Activated B cell treated with CpG ODN at 0.5 μM for 24 hours (primary cell): Measurements from ENCODE around the gene ABCG1. TPM values are rescaled to one million over a fixed set of nuclear protein-coding genes. Genes with fewer than 3 reads are reported as not detected.

Experiments
- ATAC-seq: fragments of 200-7000 bp; cut with Tn5 transposase; one replicate; pipeline ENCODE4 v1.10.0; 2021; ENCODE audit warnings: low read depth, mild to moderate bottlenecking, moderate library complexity
- CTCF ChIA-PET: fragments of 350-600 bp; sonication (Branson Sonifier 250); formaldehyde crosslinking; loops from one replicate; lab custom pipeline; 2021; ENCODE audit warnings: antibody characterized with exemption; lab: Charles Lee
- POLR2A ChIA-PET: fragments of 350-600 bp; sonication (Branson Sonifier 250); formaldehyde crosslinking; loops from one replicate; lab custom pipeline; 2021; ENCODE audit warnings: antibody characterized with exemption; lab: Charles Lee
- DNase-seq: peaks from one replicate; pipeline ENCODE4 v3.0.0; 2022
- H3K27ac Mint-ChIP-seq: one replicate; pipeline ENCODE4 v1.8.0; 2020; ENCODE audit warnings: mixed read lengths
- H3K27me3 Mint-ChIP-seq: one replicate; pipeline ENCODE4 v1.8.0; 2021; ENCODE audit warnings: mixed read lengths
- H3K36me3 Mint-ChIP-seq: one replicate; pipeline ENCODE4 v1.8.0; 2021; ENCODE audit warnings: low read depth, mixed read lengths
- H3K4me1 Mint-ChIP-seq: one replicate; pipeline ENCODE4 v1.8.0; 2021; ENCODE audit warnings: mixed read lengths
- H3K4me3 Mint-ChIP-seq: one replicate; pipeline ENCODE4 v1.8.0; 2020; ENCODE audit warnings: mild to moderate bottlenecking, mixed read lengths
- H3K9me3 Mint-ChIP-seq: one replicate; pipeline ENCODE4 v1.8.0; 2020; ENCODE audit warnings: mixed read lengths
- intact Hi-C: fragments of 100-400 bp; cut with micrococcal nuclease; formaldehyde crosslinking; loops from one replicate; pipeline ENCODE4 v1.15.1; 2024
- total RNA-seq: library from RNA; stranded (reverse); gene quantifications from 2 replicates; pipeline ENCODE4 v1.2.3, GENCODE V29; 2022
- TF ChIP-seq, protein P1 (sequence below): fragments of 200-600 bp; IDR thresholded peaks from one replicate; pipeline ENCODE4 v1.8.0; 2022; ENCODE audit warnings: antibody characterized with exemption, mild to moderate bottlenecking

Gene ABCG1
- total RNA-seq, 1 donor from 2014 or later, result 3.4 TPM

DNA sequence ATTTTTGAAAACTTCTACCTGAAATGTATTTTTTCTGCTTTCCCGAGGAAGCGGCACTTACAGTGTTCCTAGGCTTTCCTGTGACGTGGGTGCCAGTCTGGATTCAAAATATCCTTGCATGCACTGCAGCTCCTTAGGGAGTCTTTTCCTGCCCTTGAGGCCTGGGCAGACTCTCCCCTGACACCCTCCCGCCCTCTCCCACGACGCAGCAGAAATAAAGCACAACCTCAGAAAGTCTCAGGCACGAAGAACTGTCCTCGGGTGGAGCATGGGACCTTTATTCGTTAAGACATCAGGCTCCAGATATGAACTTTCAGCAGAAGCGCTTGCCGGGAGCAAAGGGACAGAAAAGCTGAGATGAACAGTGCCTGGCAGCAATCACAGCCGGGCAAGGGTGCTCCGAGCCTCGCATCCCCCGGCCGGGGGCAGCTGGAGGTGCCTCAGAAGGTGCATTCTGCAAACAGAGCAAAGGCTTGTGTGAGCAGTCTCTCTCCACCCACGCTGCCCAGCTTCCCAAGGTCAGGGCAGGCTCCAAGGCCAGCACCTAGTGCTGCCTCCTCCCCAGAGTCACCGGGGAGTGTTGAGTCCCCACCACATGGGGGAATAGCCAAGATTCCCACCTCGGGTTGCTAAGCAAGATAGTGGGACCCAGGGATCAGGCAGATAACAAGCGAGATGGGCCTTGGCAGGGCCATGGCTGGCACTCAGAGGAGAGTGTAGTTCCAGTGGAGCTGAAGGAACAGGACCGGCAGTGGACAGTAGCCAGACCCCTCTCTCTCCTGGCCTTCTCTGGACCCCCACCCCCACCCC lies 93.1 kb downstream of the ABCG1 start:
- ChIA-PET CTCF (interaction anchor here (1.2 to 3.1 kb wide), 2 partner anchors 25 to 224 kb away, joined by 5 to 20 read pairs; no protein-coding TSS in a partner anchor), POLR2A (no interaction called here)
- ATAC-seq (no peak), DNase-seq (peak; percentile 9)
- TF ChIP-seq, protein P1, sequence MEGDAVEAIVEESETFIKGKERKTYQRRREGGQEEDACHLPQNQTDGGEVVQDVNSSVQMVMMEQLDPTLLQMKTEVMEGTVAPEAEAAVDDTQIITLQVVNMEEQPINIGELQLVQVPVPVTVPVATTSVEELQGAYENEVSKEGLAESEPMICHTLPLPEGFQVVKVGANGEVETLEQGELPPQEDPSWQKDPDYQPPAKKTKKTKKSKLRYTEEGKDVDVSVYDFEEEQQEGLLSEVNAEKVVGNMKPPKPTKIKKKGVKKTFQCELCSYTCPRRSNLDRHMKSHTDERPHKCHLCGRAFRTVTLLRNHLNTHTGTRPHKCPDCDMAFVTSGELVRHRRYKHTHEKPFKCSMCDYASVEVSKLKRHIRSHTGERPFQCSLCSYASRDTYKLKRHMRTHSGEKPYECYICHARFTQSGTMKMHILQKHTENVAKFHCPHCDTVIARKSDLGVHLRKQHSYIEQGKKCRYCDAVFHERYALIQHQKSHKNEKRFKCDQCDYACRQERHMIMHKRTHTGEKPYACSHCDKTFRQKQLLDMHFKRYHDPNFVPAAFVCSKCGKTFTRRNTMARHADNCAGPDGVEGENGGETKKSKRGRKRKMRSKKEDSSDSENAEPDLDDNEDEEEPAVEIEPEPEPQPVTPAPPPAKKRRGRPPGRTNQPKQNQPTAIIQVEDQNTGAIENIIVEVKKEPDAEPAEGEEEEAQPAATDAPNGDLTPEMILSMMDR, result no peak
- intact Hi-C loops, result no loop called here
- Mint-ChIP-seq H3K36me3 (no peaks in the 10 kb centered on the region), H3K27me3 (peaks cover 15% of the 10 kb centered on the region), H3K27ac (no peak overlapping the region), H3K4me3 (no peak overlapping the region), H3K9me3 (no peaks in the 10 kb centered on the region), H3K4me1 (peaks cover 6% of the 10 kb centered on the region)

GRCh38 chr21:42312626-42313104 lies 93.7 kb downstream of the ABCG1 start:
- intact Hi-C loops, result no loop called here
- no peak for DNase-seq
- Mint-ChIP-seq H3K27me3 (peaks cover 10% of the 10 kb centered on the region), H3K4me1 (peaks cover 6% of the 10 kb centered on the region), H3K9me3 (no peaks in the 10 kb centered on the region), H3K27ac (no peak overlapping the region), H3K36me3 (no peaks in the 10 kb centered on the region), H3K4me3 (no peak overlapping the region)
- TF ChIP-seq, protein P1, result no peak
- ATAC-seq, result no peak
- ChIA-PET POLR2A (no interaction called here), CTCF (interaction anchor here (1.2 kb wide), 1 partner anchor 224 kb away, joined by 5 read pairs; no protein-coding TSS in a partner anchor)

GRCh38 chr21:42313501-42313969 lies 94.6 kb downstream of the ABCG1 start:
- TF ChIP-seq, protein P1, result no peak
- no peak for ATAC-seq
- Mint-ChIP-seq H3K9me3 (no peaks in the 10 kb centered on the region), H3K27me3 (peaks cover 3% of the 10 kb centered on the region), H3K4me1 (peaks cover 9% of the 10 kb centered on the region), H3K27ac (no peak overlapping the region), H3K36me3 (no peaks in the 10 kb centered on the region), H3K4me3 (no peak overlapping the region)
- intact Hi-C loops, result no loop called here
- DNase-seq, result no peak
- CTCF ChIA-PET, result no interaction called here
- POLR2A ChIA-PET, result no interaction called here

DNA sequence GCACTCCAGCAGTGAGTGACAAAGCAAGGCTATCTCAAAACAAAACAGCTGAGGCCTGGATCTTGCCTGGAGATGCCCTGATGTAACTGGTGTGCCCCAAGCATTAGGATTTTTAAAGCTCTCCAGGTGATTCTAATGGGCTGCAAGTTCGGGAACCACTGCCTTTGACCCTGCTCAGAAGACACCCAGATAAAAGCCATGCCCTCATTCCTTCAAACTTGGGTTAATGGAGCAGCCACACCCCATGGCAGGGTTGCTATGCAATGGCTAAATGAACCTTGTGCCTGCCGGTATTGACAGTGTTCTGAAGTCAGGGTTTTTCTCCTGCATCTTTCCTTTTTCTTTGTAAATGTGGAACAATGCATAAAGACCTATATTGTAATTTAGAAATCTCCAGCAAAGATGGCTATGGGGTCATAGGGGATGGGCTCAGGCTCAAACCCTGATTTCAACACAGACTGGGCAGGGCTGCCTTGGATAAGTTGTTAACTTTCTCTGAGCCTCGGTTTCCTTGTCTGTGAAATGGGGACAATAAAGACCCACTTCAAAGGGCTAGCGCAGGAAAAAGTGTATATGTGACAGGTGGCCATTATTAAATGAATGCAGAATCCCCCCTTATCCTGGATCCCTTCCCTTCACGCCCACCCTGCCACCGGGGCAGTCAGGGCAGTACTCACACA lies 95.8 kb downstream of the ABCG1 start:
- intact Hi-C loops, result no loop called here
- DNase-seq, result no peak
- Mint-ChIP-seq H3K4me1 (peaks cover 14% of the 10 kb centered on the region), H3K27ac (no peak overlapping the region), H3K27me3 (no peaks in the 10 kb centered on the region), H3K36me3 (no peaks in the 10 kb centered on the region), H3K4me3 (no peak overlapping the region), H3K9me3 (no peaks in the 10 kb centered on the region)
- ChIA-PET POLR2A (interaction anchor here (0.5 kb wide), 2 partner anchors 49 to 72 kb away, joined by 3 read pairs; no protein-coding TSS in a partner anchor), CTCF (no interaction called here)
- TF ChIP-seq, protein P1, result no peak
- ATAC-seq, result no peak
